GM12875 (cell line): ENCODE results near the gene UGGT2.

Source experiments
- H3K4me3 ChIP-seq: one replicate; pipeline ENCODE4 v1.5.1; 2011; ENCODE audit warnings: low read depth, low read length, control low read depth
- CTCF ChIP-seq: IDR thresholded peaks from 2 replicates; pipeline ENCODE4 v1.5.1; 2011; ENCODE audit warnings: low read depth, mild to moderate bottlenecking, control low read depth, inconsistent platforms, low read length, moderate library complexity, borderline replicate concordance; ENCODE audit not compliant: insufficient read depth

Gene UGGT2

DNA sequence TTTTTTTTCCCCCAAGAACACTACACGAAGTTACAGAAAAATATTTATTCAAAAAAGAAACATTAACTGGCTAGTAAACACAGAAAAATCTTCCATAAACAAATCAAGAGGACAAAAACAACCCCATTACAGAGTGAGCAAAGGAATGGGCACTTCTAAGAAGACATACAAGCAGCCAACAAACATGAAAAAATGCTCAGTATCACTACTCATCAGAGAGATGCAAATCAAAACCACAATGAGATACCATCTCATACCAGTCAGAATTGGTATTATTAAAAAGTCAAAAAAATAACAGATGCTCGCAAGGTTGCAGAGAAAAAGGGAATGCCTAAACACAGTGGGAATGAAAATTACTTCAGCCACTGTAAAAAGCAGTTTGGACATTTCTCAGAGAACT is 131.7 kb downstream of the UGGT2 start:
- no peak overlapping the region for H3K4me3 ChIP-seq
- no peak for TF ChIP-seq CTCF

DNA sequence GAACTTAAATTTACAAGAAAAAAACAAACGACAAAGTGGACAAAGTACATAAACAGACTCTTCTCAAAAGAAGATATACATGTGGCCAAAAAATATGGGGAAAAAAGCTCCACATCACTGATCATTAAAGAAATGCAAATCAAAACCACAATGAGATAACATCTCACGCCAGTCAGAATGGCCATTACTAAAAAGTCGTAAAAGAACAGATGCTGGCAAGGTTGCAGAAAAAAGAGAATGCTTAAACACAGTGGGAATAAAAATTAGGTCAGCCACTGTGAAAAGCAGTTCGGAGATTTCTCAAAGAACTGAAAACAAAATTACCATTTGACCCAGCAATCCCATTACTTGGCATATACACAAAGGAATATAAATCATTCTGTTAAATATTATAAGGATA is 132.7 kb downstream of the UGGT2 start:
- TF ChIP-seq CTCF = no peak
- H3K4me3 ChIP-seq = no peak overlapping the region

DNA sequence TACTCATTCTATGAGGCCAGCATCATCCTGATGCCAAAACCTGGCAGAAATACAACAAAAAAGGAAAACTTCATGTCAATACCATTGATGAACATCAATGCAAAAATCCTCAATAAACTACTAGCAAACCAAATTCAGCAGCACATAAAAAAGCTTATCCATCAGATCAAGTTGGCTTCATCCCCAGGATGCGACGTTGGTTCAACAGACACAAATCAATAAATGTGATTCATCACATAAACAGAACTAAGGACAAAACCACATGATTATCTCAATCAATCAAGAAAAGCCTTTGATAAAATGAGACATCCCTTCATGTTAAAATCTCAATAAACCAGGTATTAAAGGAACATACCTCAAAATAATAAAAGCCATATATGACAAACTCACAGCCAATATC is 134.3 kb downstream of the UGGT2 start:
- TF ChIP-seq CTCF = no peak
- H3K4me3 ChIP-seq = no peak overlapping the region

DNA sequence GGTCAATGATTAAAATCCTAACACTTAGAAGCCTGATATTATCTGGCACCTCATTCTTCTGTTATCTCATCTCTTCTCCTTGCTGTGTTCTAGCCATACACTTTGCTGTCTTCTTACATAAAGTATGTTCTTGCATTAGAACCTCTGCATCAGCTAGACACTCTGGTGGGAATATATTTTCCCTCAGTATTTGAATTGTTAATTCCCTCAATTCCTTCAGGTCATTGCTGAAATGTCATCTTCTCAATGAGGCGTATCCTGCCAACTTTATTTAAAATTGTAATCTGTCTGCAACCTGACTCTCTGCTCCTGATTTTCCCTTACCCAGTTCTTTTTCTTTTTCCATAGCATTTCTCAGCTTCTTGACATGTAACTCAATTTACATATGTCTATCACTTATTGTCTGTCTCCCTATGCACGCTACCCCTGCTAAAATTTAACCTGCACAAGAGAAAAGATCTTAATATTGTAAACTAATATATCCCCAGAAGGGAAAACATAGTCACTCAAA is 138.2 kb downstream of the UGGT2 start:
- no peak overlapping the region for H3K4me3 ChIP-seq
- no peak for TF ChIP-seq CTCF

DNA sequence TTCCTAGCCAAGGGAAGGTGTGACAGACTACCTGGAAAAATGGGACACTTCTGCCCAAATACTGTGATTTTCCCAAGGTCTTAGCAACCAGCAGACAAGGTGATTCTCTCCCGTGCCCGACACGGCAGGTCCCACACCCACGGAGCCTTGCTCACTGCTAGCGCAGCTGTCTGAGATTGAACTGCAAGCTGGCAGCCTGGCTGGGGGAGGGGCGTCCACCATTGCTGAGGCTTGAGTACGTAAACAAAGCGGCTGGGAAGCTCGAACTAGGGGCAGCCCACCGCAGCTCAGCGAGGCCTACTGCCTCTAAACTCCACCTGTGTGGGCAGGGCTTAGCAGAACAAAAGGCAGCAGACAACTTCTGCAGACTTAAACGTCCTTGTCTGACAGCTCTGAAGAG is 146.2 kb downstream of the UGGT2 start:
- H3K4me3 ChIP-seq = no peak overlapping the region
- no peak for TF ChIP-seq CTCF

DNA sequence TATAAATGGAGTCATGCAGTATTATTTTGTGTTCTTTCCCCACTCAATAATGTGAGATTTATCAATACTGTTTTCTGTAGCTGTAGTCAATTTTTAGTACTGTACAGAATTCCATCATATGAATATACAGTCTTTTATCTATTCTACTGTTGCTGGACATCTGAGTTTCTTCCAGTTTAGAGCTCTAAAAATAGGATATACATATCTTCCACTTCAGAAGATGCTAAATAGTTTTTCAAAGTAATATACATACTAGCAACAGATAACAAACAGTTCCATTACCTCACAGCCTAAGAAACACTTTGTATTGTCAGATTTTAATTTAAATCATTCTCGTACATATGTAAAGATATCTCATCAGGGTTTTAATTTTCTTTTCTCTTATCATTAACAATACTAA is 149.6 kb downstream of the UGGT2 start:
- no peak for TF ChIP-seq CTCF
- H3K4me3 ChIP-seq = no peak overlapping the region

GRCh38 chr13:95902741-95903140 is 150.5 kb downstream of the UGGT2 start:
- TF ChIP-seq CTCF = no peak
- no peak overlapping the region for H3K4me3 ChIP-seq
